ENCODE results near the gene CDC42BPG.

CDC42BPG gene

GRCh38 chr11:64878223-64878493, 33.7 kb upstream of the CDC42BPG start:
- DNase-seq, result no peak

GRCh38 chr11:64877390-64878222, 33.2 kb upstream of the CDC42BPG start:
- DNase-seq, result no peak

GRCh38 chr11:64876835-64877341, 32.4 kb upstream of the CDC42BPG start:
- DNase-seq, result no peak

- DNase-seq, result no peak
These were observed 31.8 kb upstream of the CDC42BPG start for GRCh38 chr11:64876229-64876750.

- DNase-seq, result no peak
These were observed 31.1 kb upstream of the CDC42BPG start for GRCh38 chr11:64875369-64876228.

GRCh38 chr11:64874308-64875240, 30.1 kb upstream of the CDC42BPG start:
- DNase-seq, result no peak

- no peak for DNase-seq
These were observed 28.5 kb upstream of the CDC42BPG start for GRCh38 chr11:64872790-64873488.

- DNase-seq, result no peak
These were observed 27.0 kb upstream of the CDC42BPG start for GRCh38 chr11:64871492-64871891.

- no peak for DNase-seq
These were observed 26.5 kb upstream of the CDC42BPG start for GRCh38 chr11:64870893-64871466.

GRCh38 chr11:64870176-64870892, 25.9 kb upstream of the CDC42BPG start:
- DNase-seq, result no peak

- no peak for DNase-seq
These were observed 25.2 kb upstream of the CDC42BPG start for GRCh38 chr11:64869571-64870175.

- no peak for DNase-seq
These were observed 24.6 kb upstream of the CDC42BPG start for GRCh38 chr11:64868904-64869570.

- DNase-seq, result no peak
These were observed 23.5 kb upstream of the CDC42BPG start for GRCh38 chr11:64867748-64868462.

- DNase-seq, result no peak
These were observed 21.7 kb upstream of the CDC42BPG start for GRCh38 chr11:64866173-64866491.

- peak in 1 of 2 experiments; percentile 48 for DNase-seq
These were observed 21.1 kb upstream of the CDC42BPG start for GRCh38 chr11:64865286-64866172.

- no peak for DNase-seq
These were observed 20.2 kb upstream of the CDC42BPG start for GRCh38 chr11:64864473-64865285.

- DNase-seq, result no peak
These were observed 19.7 kb upstream of the CDC42BPG start for GRCh38 chr11:64864135-64864472.
